ENCODE data around the gene TRIM8. TPM values are rescaled to one million over a fixed set of nuclear protein-coding genes. Genes with fewer than 3 reads are reported as not detected.
A peak's percentile ranks its signal among the peaks of the same experiment; 100 is the strongest.

TRIM8 gene
- total RNA-seq, 3 donors from 2014 or later (not counting 1 experiment from before 2014, with no cell fraction given): 81.9 to 87.8 (median 86.2) TPM

- Mint-ChIP-seq H3K4me3 (peak overlapping the region; percentile 81), H3K9me3 (no peaks in the 10 kb centered on the region), H3K4me1 (peaks cover 73 to 78% of the 10 kb centered on the region in 2 donors), H3K36me3 (no peaks in the 10 kb centered on the region), H3K27ac (peak overlapping the region; percentile 99), H3K27me3 (ENCODE audit: low read depth in 2 of 2) (no peaks in the 10 kb centered on the region)
- Histone ChIP-seq H3K4me3 (ENCODE audit: low read length) (no peak overlapping the region), H3K36me3 (ENCODE audit: control insufficient read depth, insufficient read depth, low read length) (peaks cover 35% of the 10 kb centered on the region), H3K4me1 (ENCODE audit: control insufficient read depth, insufficient read depth, low read length) (peaks cover 79% of the 10 kb centered on the region), H3K9me3 (ENCODE audit: control insufficient read depth, insufficient read depth, low read length) (no peaks in the 10 kb centered on the region), H3K27me3 (ENCODE audit: control insufficient read depth, insufficient read depth, low read length) (no peaks in the 10 kb centered on the region), H3K27ac (ENCODE audit: low read length) (peak overlapping the region; percentile 73)
- TF ChIP-seq CTCF (IDR thresholded peaks at IDR 0.05): no peak
- DNase-seq: no peak
- ATAC-seq: peak in 2 of 3 donors; percentile 46 to 47
- intact Hi-C loops (cut with micrococcal nuclease): no loop called here
- 47% methylated on average over 12 of the region's 12 CpGs for WGBS (ENCODE audit: insufficient coverage)
These were observed 8.1 kb downstream of the TRIM8 start for GRCh38 chr10:102652170-102652916.

- Mint-ChIP-seq H3K27ac (peak overlapping the region; percentile 99), H3K36me3 (no peaks in the 10 kb centered on the region), H3K27me3 (ENCODE audit: low read depth in 2 of 2) (no peaks in the 10 kb centered on the region), H3K9me3 (no peaks in the 10 kb centered on the region), H3K4me3 (peak overlapping the region; percentile 81), H3K4me1 (peaks cover 66 to 78% of the 10 kb centered on the region in 2 donors)
- no peak for DNase-seq
- intact Hi-C loops (cut with micrococcal nuclease): no loop called here
- peaks cover 76% of the 10 kb centered on the region for H3K4me1 ChIP-seq (ENCODE audit: control insufficient read depth, insufficient read depth, low read length)
- 88% methylated on average over 1 of the region's 1 CpG for WGBS (ENCODE audit: insufficient coverage)
- H3K27me3 ChIP-seq (ENCODE audit: control insufficient read depth, insufficient read depth, low read length): no peaks in the 10 kb centered on the region
- peaks cover 39% of the 10 kb centered on the region for H3K36me3 ChIP-seq (ENCODE audit: control insufficient read depth, insufficient read depth, low read length)
- H3K4me3 ChIP-seq (ENCODE audit: low read length): no peak overlapping the region
- no peak for TF ChIP-seq CTCF (IDR thresholded peaks at IDR 0.05)
- no peaks in the 10 kb centered on the region for H3K9me3 ChIP-seq (ENCODE audit: control insufficient read depth, insufficient read depth, low read length)
- ATAC-seq: peak in 2 of 3 donors; percentile 24 to 46
- H3K27ac ChIP-seq (ENCODE audit: low read length): peak overlapping the region; percentile 64
These were observed 8.8 kb downstream of the TRIM8 start for GRCh38 chr10:102653060-102653459.

- Histone ChIP-seq H3K4me3 (ENCODE audit: low read length) (no peak overlapping the region), H3K27ac (ENCODE audit: low read length) (no peak overlapping the region), H3K4me1 (ENCODE audit: control insufficient read depth, insufficient read depth, low read length) (peaks cover 68% of the 10 kb centered on the region), H3K36me3 (ENCODE audit: control insufficient read depth, insufficient read depth, low read length) (peaks cover 49% of the 10 kb centered on the region), H3K9me3 (ENCODE audit: control insufficient read depth, insufficient read depth, low read length) (no peaks in the 10 kb centered on the region), H3K27me3 (ENCODE audit: control insufficient read depth, insufficient read depth, low read length) (no peaks in the 10 kb centered on the region)
- TF ChIP-seq CTCF (IDR thresholded peaks at IDR 0.05): no peak
- 95% methylated on average over 7 of the region's 7 CpGs for WGBS (ENCODE audit: insufficient coverage)
- intact Hi-C loops (cut with micrococcal nuclease): no loop called here
- Mint-ChIP-seq H3K27me3 (ENCODE audit: low read depth in 2 of 2) (no peaks in the 10 kb centered on the region), H3K9me3 (no peaks in the 10 kb centered on the region), H3K27ac (peak overlapping the region; percentile 99), H3K4me1 (peaks cover 56 to 70% of the 10 kb centered on the region in 2 donors), H3K36me3 (no peaks in the 10 kb centered on the region), H3K4me3 (no peak overlapping the region)
- ATAC-seq (no peak), DNase-seq (no peak)
These were observed 10.3 kb downstream of the TRIM8 start for GRCh38 chr10:102654566-102654965.

Measured in natural killer cell (primary cell).